Measurements from ENCODE around the gene ORC1. TPM values are rescaled to one million over a fixed set of nuclear protein-coding genes. Genes with fewer than 3 reads are reported as not detected.

The ORC1 gene
- total RNA-seq = 10 to 100 TPM; 25.6 to 25.7 TPM

DNA sequence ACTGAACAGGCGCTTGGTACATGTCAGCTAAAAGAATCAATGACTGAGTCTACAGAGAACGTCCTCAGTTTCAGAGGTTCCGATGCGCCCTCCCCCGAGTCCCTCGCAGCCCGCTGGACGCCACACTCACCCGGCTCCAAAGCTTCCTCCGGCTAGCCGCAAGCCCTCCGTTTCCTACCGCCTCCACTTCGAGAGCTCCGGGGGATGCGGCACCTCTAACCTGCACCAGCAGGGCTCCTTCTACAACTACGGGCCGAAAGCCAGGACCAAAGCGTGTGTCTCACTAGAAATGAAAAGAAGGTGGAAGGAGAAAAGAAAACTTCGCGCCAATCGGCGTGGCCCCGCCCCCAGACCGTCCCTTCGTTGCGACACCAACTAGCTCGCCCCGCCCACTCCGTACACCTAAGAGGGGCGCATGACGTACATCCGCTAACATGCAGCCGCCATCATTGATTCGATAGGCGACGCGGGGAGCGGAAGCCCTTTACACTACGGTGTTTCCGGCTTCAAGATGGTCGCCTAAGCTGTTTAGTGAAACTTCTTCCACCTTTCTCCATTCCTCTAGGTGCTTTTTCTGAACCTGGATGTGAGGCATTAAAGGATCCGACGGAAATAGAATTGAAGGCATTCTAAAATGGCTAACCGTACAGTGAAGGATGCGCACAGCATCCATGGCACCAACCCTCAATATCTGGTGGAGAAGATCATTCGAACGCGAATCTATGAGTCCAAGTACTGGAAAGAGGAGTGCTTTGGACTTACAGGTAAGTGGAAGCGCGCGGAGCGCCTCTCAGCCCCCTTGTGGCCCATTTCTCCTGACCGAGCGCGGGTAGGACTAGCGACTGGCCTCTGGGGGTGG is at the start of gene ORC1, which contains the start of gene PRPF38A:
TSS of gene ORC1 (minus strand) at position 308 of the 859 bp plus-strand sequence. CDS start 2,200 bp downstream, outside the sequence.
TSS of gene PRPF38A (plus strand) at position 487 of the 859 bp plus-strand sequence. CDS start at position 635, 148 bp downstream.
- H3K9me3 Mint-ChIP-seq = no peaks in the 10 kb centered on the region
- DNase-seq (peak; percentile 96), ATAC-seq (ENCODE audit: low read depth) (peak; percentile 92)
- peaks cover 45% of the 10 kb centered on the region for H3K4me1 Mint-ChIP-seq
- H3K4me3 Mint-ChIP-seq = peak within 1 kb of the TSS; percentile 100
- peak within 1 kb of the TSS; percentile 100 for H3K27ac Mint-ChIP-seq
- peaks cover 35% of the 10 kb centered on the region for H3K36me3 Mint-ChIP-seq
- POLR2A ChIA-PET = interaction anchor here (0.5 to 3.4 kb wide), 23 partner anchors 9 to 356 kb away, joined by 3 to 34 read pairs (median 5); partner anchors contain the start of genes BTF3L4, CC2D1B, COA7 and GPX7
- no peaks in the 10 kb centered on the region for H3K27me3 Mint-ChIP-seq

DNA sequence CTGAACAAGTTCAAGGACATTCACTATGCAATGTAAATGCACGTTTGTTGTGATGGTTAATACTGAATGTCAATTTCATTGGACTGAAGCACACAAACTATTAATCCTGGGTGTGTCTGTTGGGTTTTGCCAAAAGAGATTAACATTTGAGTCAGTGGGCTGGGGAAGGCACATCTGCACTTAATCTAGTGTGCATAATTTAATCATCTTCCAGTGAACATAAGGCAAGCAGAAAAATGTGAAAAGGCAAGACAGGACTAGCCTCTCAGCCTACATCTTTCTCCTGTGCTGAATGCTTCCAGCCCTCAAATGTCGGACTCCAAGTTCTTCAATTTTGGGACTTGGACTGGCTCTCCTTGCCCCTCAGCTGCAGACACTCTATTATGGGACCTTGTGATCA is 40.2 kb upstream of the ORC1 start:
- no peaks in the 10 kb centered on the region for H3K9me3 Mint-ChIP-seq
- POLR2A ChIA-PET = no interaction called here
- peaks cover 19% of the 10 kb centered on the region for H3K36me3 Mint-ChIP-seq
- no peak for DNase-seq
- ATAC-seq (ENCODE audit: low read depth) = no peak
- no peak overlapping the region for H3K27ac Mint-ChIP-seq
- H3K4me3 Mint-ChIP-seq = no peak overlapping the region
- H3K4me1 Mint-ChIP-seq = no peaks in the 10 kb centered on the region
- no peaks in the 10 kb centered on the region for H3K27me3 Mint-ChIP-seq

DNA sequence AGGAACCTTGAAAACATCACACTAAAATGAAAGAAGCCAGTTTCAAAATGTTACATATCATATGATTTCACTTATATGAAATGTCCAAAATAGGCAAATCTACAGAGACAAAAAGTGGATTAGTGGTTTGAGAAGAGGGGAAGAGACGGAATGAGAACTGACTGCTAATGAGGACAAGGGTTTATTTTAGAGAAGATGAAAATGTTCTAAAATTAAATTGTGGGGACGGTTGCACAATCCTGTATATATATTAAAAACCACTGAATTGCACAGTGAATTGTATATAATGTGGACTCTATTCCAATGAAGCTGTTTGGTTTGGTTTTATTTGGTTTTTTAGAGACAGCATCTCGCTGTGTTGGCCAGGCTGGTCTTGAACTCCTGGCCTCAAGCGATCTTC is 35.8 kb upstream of the ORC1 start:
- Mint-ChIP-seq H3K4me3 (no peak overlapping the region), H3K36me3 (peaks cover 14% of the 10 kb centered on the region), H3K9me3 (no peaks in the 10 kb centered on the region), H3K27me3 (no peaks in the 10 kb centered on the region), H3K4me1 (no peaks in the 10 kb centered on the region), H3K27ac (no peak overlapping the region)
- POLR2A ChIA-PET = no interaction called here
- DNase-seq (no peak), ATAC-seq (ENCODE audit: low read depth) (no peak)

- POLR2A ChIA-PET = no interaction called here
- ATAC-seq (ENCODE audit: low read depth) = no peak
- no peak for DNase-seq
- Mint-ChIP-seq H3K4me1 (no peaks in the 10 kb centered on the region), H3K27ac (no peak overlapping the region), H3K9me3 (no peaks in the 10 kb centered on the region), H3K36me3 (peaks cover 12% of the 10 kb centered on the region), H3K4me3 (no peak overlapping the region), H3K27me3 (no peaks in the 10 kb centered on the region)
Measured at GRCh38 chr1:52436817-52437216, 32.6 kb upstream of the ORC1 start.

DNA sequence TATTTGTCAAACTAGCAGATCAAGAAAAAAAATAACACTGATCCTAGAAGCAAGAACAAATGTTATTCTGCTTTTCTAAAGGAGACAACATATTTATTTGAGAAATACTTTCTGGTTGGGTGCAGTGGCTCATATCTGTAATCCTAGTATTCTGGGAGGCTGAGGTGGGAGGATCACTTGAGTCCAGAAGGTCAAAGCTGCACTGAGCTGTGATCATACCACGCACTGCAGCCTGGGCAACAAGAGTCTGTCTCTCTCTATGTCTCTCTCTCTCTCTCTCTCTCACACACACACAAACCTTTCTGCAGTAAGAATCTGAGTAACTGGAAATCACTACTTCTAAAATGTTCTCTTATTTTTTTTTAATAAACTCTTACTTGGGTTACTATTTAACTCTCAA is 31.4 kb upstream of the ORC1 start:
- H3K36me3 Mint-ChIP-seq = peaks cover 16% of the 10 kb centered on the region
- ATAC-seq (ENCODE audit: low read depth) = no peak
- H3K27ac Mint-ChIP-seq = no peak overlapping the region

GRCh38 chr1:52435211-52435610 is 31.0 kb upstream of the ORC1 start:
- no peaks in the 10 kb centered on the region for H3K27me3 Mint-ChIP-seq
- H3K27ac Mint-ChIP-seq = no peak overlapping the region
- DNase-seq (no peak), ATAC-seq (ENCODE audit: low read depth) (no peak)
- no peaks in the 10 kb centered on the region for H3K9me3 Mint-ChIP-seq
- POLR2A ChIA-PET = no interaction called here
- H3K36me3 Mint-ChIP-seq = peaks cover 19% of the 10 kb centered on the region
- no peak overlapping the region for H3K4me3 Mint-ChIP-seq
- no peaks in the 10 kb centered on the region for H3K4me1 Mint-ChIP-seq

More for the DNA sequence above, 31.4 kb upstream of the ORC1 start:
- H3K4me3 Mint-ChIP-seq = no peak overlapping the region
- no peaks in the 10 kb centered on the region for H3K27me3 Mint-ChIP-seq
- DNase-seq = no peak
- no peaks in the 10 kb centered on the region for H3K9me3 Mint-ChIP-seq
- POLR2A ChIA-PET = no interaction called here
- no peaks in the 10 kb centered on the region for H3K4me1 Mint-ChIP-seq

GRCh38 chr1:52432807-52433206 is 28.6 kb upstream of the ORC1 start:
- POLR2A ChIA-PET = no interaction called here
- no peak overlapping the region for H3K27ac Mint-ChIP-seq
- DNase-seq = no peak
- no peaks in the 10 kb centered on the region for H3K9me3 Mint-ChIP-seq
- no peaks in the 10 kb centered on the region for H3K27me3 Mint-ChIP-seq
- H3K4me3 Mint-ChIP-seq = no peak overlapping the region
- ATAC-seq (ENCODE audit: low read depth) = no peak
- no peaks in the 10 kb centered on the region for H3K4me1 Mint-ChIP-seq
- peaks cover 25% of the 10 kb centered on the region for H3K36me3 Mint-ChIP-seq

- peaks cover 38% of the 10 kb centered on the region for H3K36me3 Mint-ChIP-seq
- H3K9me3 Mint-ChIP-seq = no peaks in the 10 kb centered on the region
- H3K27ac Mint-ChIP-seq = no peak overlapping the region
- H3K4me1 Mint-ChIP-seq = peaks cover 32% of the 10 kb centered on the region
- no peak for DNase-seq
- H3K27me3 Mint-ChIP-seq = no peaks in the 10 kb centered on the region
- POLR2A ChIA-PET = interaction anchor here (1.3 kb wide), 1 partner anchor 23 kb away, joined by 5 read pairs; the partner anchor contains the start of genes ORC1 and PRPF38A
- no peak overlapping the region for H3K4me3 Mint-ChIP-seq
- ATAC-seq (ENCODE audit: low read depth) = no peak
Measured at GRCh38 chr1:52427152-52427551, 22.9 kb upstream of the ORC1 start.

DNA sequence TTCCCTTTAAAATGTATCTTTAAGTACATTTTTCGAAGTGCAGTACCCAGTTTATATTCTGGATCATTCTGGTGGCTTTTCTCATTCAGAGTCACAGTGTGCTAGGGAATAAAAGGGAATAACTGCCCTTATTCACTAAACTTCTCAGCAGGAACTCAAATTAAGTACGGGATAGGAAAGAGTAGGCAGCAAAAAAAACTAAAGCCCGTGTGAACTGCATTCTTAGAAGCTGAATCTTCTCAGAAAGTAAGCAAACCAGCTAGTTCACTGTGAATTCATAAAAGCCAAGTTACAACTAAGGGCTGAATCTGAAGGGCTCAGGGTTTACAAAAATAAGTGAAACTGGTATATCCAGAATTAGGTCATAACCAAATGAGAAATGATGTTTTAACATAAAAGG is 22.1 kb upstream of the ORC1 start:
- Mint-ChIP-seq H3K36me3 (peaks cover 40% of the 10 kb centered on the region), H3K4me1 (peaks cover 32% of the 10 kb centered on the region), H3K9me3 (no peaks in the 10 kb centered on the region), H3K27ac (no peak overlapping the region), H3K4me3 (no peak overlapping the region), H3K27me3 (no peaks in the 10 kb centered on the region)
- POLR2A ChIA-PET = no interaction called here
- ATAC-seq (ENCODE audit: low read depth) (no peak), DNase-seq (no peak)

- ATAC-seq (ENCODE audit: low read depth) (no peak), DNase-seq (no peak)
- Mint-ChIP-seq H3K27ac (peak overlapping the region; percentile 78), H3K4me1 (peaks cover 32% of the 10 kb centered on the region), H3K27me3 (no peaks in the 10 kb centered on the region), H3K36me3 (peaks cover 32% of the 10 kb centered on the region), H3K9me3 (no peaks in the 10 kb centered on the region), H3K4me3 (peak overlapping the region; percentile 28)
- POLR2A ChIA-PET = interaction anchor here (1.4 to 2.9 kb wide), 4 partner anchors 10 to 368 kb away, joined by 3 to 29 read pairs (median 7); partner anchors contain the start of genes BTF3L4, ORC1, PRPF38A and TUT4
Measured at GRCh38 chr1:52424813-52425212, 20.6 kb upstream of the ORC1 start.

DNA sequence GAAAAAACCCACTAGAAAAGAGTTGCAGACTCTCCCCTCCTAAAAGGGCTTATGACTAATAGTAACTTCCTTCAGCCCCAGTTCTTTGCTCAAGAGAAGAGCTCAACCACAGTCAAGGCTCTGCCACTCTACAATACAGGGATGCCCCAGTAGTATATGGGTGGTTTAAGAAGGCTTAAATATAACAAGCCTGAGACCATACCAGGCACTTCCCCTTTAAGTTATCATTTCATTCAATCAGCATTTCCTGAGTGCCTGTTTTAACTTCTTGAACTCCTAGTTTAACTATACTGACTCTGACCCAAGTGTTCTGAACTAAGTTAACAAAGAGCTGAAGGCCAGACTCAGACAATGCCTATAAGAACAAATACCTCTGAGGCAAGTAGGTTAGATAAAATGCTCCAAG is 20.0 kb upstream of the ORC1 start:
- peaks cover 37% of the 10 kb centered on the region for H3K36me3 Mint-ChIP-seq
- no peaks in the 10 kb centered on the region for H3K9me3 Mint-ChIP-seq
- peak; percentile 90 for ATAC-seq (ENCODE audit: low read depth)
- no peaks in the 10 kb centered on the region for H3K27me3 Mint-ChIP-seq
- H3K4me3 Mint-ChIP-seq = peak overlapping the region; percentile 28
- H3K27ac Mint-ChIP-seq = peak overlapping the region; percentile 78
- POLR2A ChIA-PET = interaction anchor here (1.0 to 2.9 kb wide), 6 partner anchors 9 to 368 kb away, joined by 3 to 29 read pairs (median 4); partner anchors contain the start of genes BTF3L4, CC2D1B, ORC1 and PRPF38A
- H3K4me1 Mint-ChIP-seq = peaks cover 35% of the 10 kb centered on the region
- no peak for DNase-seq

DNA sequence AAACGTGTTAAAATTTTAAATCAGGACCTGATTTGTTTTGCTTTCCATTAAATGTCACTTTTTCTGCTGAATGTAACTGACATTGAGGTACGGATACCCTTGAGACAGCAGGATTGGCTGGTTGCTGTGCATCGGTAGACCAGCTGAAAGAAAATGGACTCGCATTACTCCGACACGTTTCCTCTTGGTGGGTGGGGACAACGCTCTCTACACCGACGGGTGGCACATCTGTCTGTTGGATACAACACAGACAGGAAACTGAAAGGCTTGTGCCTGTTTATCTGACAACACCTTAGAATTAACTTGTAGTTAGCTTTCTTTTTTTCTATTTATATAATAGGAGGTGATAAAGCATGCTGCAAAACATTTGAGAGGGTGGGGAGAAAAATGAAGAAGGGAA is 19.5 kb upstream of the ORC1 start:
- no peaks in the 10 kb centered on the region for H3K9me3 Mint-ChIP-seq
- H3K36me3 Mint-ChIP-seq = peaks cover 36% of the 10 kb centered on the region
- peaks cover 35% of the 10 kb centered on the region for H3K4me1 Mint-ChIP-seq
- peak; percentile 46 for DNase-seq
- POLR2A ChIA-PET = interaction anchor here (1.0 to 2.9 kb wide), 7 partner anchors 9 to 367 kb away, joined by 3 to 29 read pairs (median 4); partner anchors contain the start of genes BTF3L4, CC2D1B, ORC1 and PRPF38A
- H3K4me3 Mint-ChIP-seq = peak overlapping the region; percentile 28
- H3K27me3 Mint-ChIP-seq = no peaks in the 10 kb centered on the region
- H3K27ac Mint-ChIP-seq = peak overlapping the region; percentile 78
- ATAC-seq (ENCODE audit: low read depth) = peak; percentile 93

DNA sequence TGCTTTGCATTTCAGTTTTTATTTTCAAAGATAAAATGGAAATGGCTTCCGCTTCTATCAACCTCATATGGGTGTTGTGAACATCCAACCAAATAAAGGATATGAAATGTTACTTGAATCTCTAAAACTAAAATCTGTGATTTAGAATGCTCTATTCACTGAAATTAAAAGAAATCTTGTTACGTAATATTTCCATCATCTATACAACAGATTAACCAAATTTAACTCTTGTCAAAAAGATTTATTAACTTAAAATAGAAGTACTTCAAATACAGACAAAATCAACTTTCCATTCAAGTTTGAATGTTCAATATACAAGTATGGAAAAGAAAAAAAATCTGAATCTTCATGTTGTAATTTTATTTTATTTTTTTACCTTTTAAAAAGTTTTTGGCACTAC is 18.8 kb upstream of the ORC1 start:
- Mint-ChIP-seq H3K27me3 (no peaks in the 10 kb centered on the region), H3K9me3 (no peaks in the 10 kb centered on the region), H3K36me3 (peaks cover 40% of the 10 kb centered on the region), H3K4me1 (peaks cover 38% of the 10 kb centered on the region), H3K4me3 (no peak overlapping the region), H3K27ac (peak overlapping the region; percentile 57)
- DNase-seq (no peak), ATAC-seq (ENCODE audit: low read depth) (no peak)
- POLR2A ChIA-PET = interaction anchor here (1.0 to 2.9 kb wide), 5 partner anchors 12 to 130 kb away, joined by 3 to 29 read pairs (median 4); partner anchors contain the start of genes CC2D1B, ORC1, PRPF38A and TUT4
